B cell (primary cell): Measurements from ENCODE around the gene DAD1. TPM values are rescaled to one million over a fixed set of nuclear protein-coding genes. Genes with fewer than 3 reads are reported as not detected.

Source experiments
- ATAC-seq: fragments of 200-7000 bp; cut with Tn5 transposase; one replicate; pipeline ENCODE4 v1.10.0; 2021; ENCODE audit warnings: low read depth, mild to moderate bottlenecking, moderate number of reproducible peaks, moderate library complexity
- CTCF ChIA-PET: fragments of 350-600 bp; sonication (Branson Sonifier 250); formaldehyde crosslinking; loops from one replicate; lab custom pipeline; 2021; ENCODE audit warnings: antibody characterized with exemption, inconsistent platforms; lab: Charles Lee
- POLR2A ChIA-PET: fragments of 350-600 bp; sonication (Branson Sonifier 250); formaldehyde crosslinking; loops from one replicate; lab custom pipeline; 2021; ENCODE audit warnings: antibody characterized with exemption; lab: Charles Lee
- DNase-seq: peaks from one replicate; pipeline ENCODE4 v3.0.0; 2013
- H2AFZ ChIP-seq: 2 replicates; pipeline ENCODE4 v1.6.1; 2012; ENCODE audit warnings: mild to moderate bottlenecking, low read depth, low read length; ENCODE audit not compliant: insufficient read depth, poor library complexity, severe bottlenecking
- H3K27ac ChIP-seq, 2 donors: 1 replicate in 1 of 2; 2 replicates in 1 of 2; pipeline ENCODE4 v1.5.1; 2012 to 2013; ENCODE audit warnings: low read length in 2 of 2, mild to moderate bottlenecking in 2 of 2, moderate library complexity in 1 of 2
- H3K27me3 ChIP-seq, 4 experiments: fragments of 200-600 bp in 1 of 4; sonication (generic) in 1 of 4; replicated peaks in 1 of 4; 1 replicate in 2 of 4; 2 replicates in 2 of 4; pipeline versions ENCODE4 v1.6.1 to v1.7.0; 2013 to 2016; ENCODE audit warnings: low read length in 3 of 4, mild to moderate bottlenecking in 2 of 4, mixed read lengths in 1 of 4, moderate library complexity in 1 of 4; ENCODE audit not compliant: insufficient read depth in 4 of 4, control insufficient read depth in 3 of 4; ENCODE audit errors: control extremely low read depth in 1 of 4
- H3K36me3 ChIP-seq, 2 experiments: replicated peaks in 1 of 2; 1 replicate in 1 of 2; 2 replicates in 1 of 2; pipeline versions ENCODE4 v1.6.1 to v1.7.1; 2013; ENCODE audit warnings: low read length in 1 of 2; ENCODE audit not compliant: insufficient read depth in 2 of 2, control insufficient read depth in 1 of 2; ENCODE audit errors: control extremely low read depth in 1 of 2, extremely low read depth in 1 of 2
- H3K4me1 ChIP-seq, 2 donors: fragments of 200-600 bp in 1 of 2; sonication (generic) in 1 of 2; 1 replicate in 1 of 2; 2 replicates in 1 of 2; pipeline versions ENCODE4 v1.5.1 to v1.6.1; 2013 to 2017; ENCODE audit warnings: low read length in 2 of 2; ENCODE audit not compliant: control insufficient read depth in 2 of 2, insufficient read depth in 2 of 2
- H3K4me2 ChIP-seq: replicated peaks from 2 replicates; pipeline ENCODE3; 2012; ENCODE audit warnings: mild to moderate bottlenecking, low read depth, low read length; ENCODE audit not compliant: poor library complexity, severe bottlenecking
- H3K4me3 ChIP-seq, 5 experiments: fragments of 200-600 bp in 1 of 5; sonication (generic) in 1 of 5; 1 replicate in 3 of 5; 2 replicates in 2 of 5; pipeline versions ENCODE4 v1.5.1 to v1.7.0; 2011 to 2016; ENCODE audit warnings: low read length in 4 of 5, mild to moderate bottlenecking in 4 of 5, low read depth in 2 of 5, control low read depth in 1 of 5, moderate library complexity in 1 of 5; ENCODE audit not compliant: insufficient read depth in 1 of 5; ENCODE audit errors: control extremely low read depth in 1 of 5, extremely low read depth in 1 of 5
- H3K79me2 ChIP-seq: fragments of 200-600 bp; sonication (generic); one replicate; pipeline ENCODE4 v1.6.0; 2016; ENCODE audit warnings: low read length; ENCODE audit not compliant: control insufficient read depth, insufficient read depth
- H3K9ac ChIP-seq: fragments of 200-600 bp; sonication (generic); 2 replicates; pipeline ENCODE4 v1.6.1; 2017; ENCODE audit warnings: mild to moderate bottlenecking, low read length, moderate library complexity
- H3K9me3 ChIP-seq, 3 donors: one replicate each; pipeline versions ENCODE4 v1.6.1 to v1.7.1; 2013; ENCODE audit warnings: low read length in 2 of 3; ENCODE audit not compliant: control insufficient read depth in 2 of 3, insufficient read depth in 1 of 3; ENCODE audit errors: control extremely low read depth in 1 of 3
- H4K20me1 ChIP-seq: 2 replicates; pipeline ENCODE4 v1.6.0; 2012; ENCODE audit warnings: mild to moderate bottlenecking, low read length; ENCODE audit not compliant: insufficient read depth, control insufficient read depth, poor library complexity, severe bottlenecking
- H3K27ac Mint-ChIP-seq: one replicate; pipeline ENCODE4 v1.8.0; 2021; ENCODE audit warnings: mixed read lengths
- H3K27me3 Mint-ChIP-seq: one replicate; pipeline ENCODE4 v1.8.0; 2021; ENCODE audit warnings: mixed read lengths
- H3K4me1 Mint-ChIP-seq: one replicate; pipeline ENCODE4 v1.8.0; 2021; ENCODE audit warnings: mixed read lengths
- H3K4me3 Mint-ChIP-seq: one replicate; pipeline ENCODE4 v1.8.0; 2021; ENCODE audit warnings: mixed read lengths
- H3K9me3 Mint-ChIP-seq: one replicate; pipeline ENCODE4 v1.8.0; 2022; ENCODE audit warnings: mixed read lengths; ENCODE audit not compliant: insufficient read depth
- CTCF ChIP-seq: fragments of 200-600 bp; IDR thresholded peaks from one replicate; pipeline ENCODE4 v1.8.0; 2022; ENCODE audit warnings: antibody characterized with exemption, mild to moderate bottlenecking
- EZH2 ChIP-seq: IDR thresholded peaks from 2 replicates; pipeline ENCODE4 v1.6.1; 2012; ENCODE audit warnings: borderline replicate concordance, low read depth, mild to moderate bottlenecking, moderate library complexity, low read length; ENCODE audit not compliant: insufficient read depth, poor library complexity, severe bottlenecking
- WGBS: methylation state at CpG from one replicate; pipeline ENCODE4 v1.1.5; 2013; ENCODE audit warnings: missing lambda C conversion rate; ENCODE audit not compliant: insufficient coverage; 5-methylcytosine and 5-hydroxymethylcytosine counted together
- intact Hi-C: fragments of 100-400 bp; cut with micrococcal nuclease; formaldehyde crosslinking; loops from one replicate; pipeline ENCODE4 v1.10.0; 2022
- polyA plus RNA-seq: library from polyadenylated mRNA; depleted of rRNA; stranded (reverse); fragments of >200 nt; gene quantifications from 2 replicates; pipeline ENCODE4 v1.2.3, GENCODE V29; 2012
- total RNA-seq, 2 donors: library from RNA; stranded (reverse); fragments of 120-200 nt in 1 of 2; gene quantifications; 1 replicate in 1 of 2; 2 replicates in 1 of 2; pipeline versions ENCODE4 v1.2.3 to v1.2.4, GENCODE V29; 2013 to 2022

DAD1 gene
- total and polyA plus RNA-seq, 2 donors (not counting 1 experiment from before 2014, with no cell fraction given) = 77.4 to 114 TPM

GRCh38 chr14:22552001-22552826 lies 36.8 kb downstream of the DAD1 start:
- no peaks in the 10 kb centered on the region for H3K9me3 Mint-ChIP-seq
- H3K27me3 Mint-ChIP-seq = peaks cover 3% of the 10 kb centered on the region
- CTCF ChIA-PET = interaction anchor here (0.9 to 8.5 kb wide), 11 partner anchors 9 to 167 kb away, joined by 3 to 323 read pairs (median 5); no protein-coding TSS in a partner anchor
- DNase-seq (no peak), ATAC-seq (no peak)
- Histone ChIP-seq H3K9me3 (no peaks in the 10 kb centered on the region), H3K27me3 (no peaks in the 10 kb centered on the region), H3K79me2 (no peaks in the 10 kb centered on the region), H4K20me1 (no peaks in the 10 kb centered on the region), H3K36me3 (peaks cover 0 to 2% of the 10 kb centered on the region in 2 experiments), H3K27ac (peak overlapping the region; percentile 17 to 100), H3K4me1 (peaks cover 57 to 76% of the 10 kb centered on the region in 2 donors), H3K9ac (no peak overlapping the region), H3K4me2 (no peak overlapping the region), H3K4me3 (no peak overlapping the region), H2AFZ (peak overlapping the region; percentile 50)
- TF ChIP-seq EZH2 = no peak
- TF ChIP-seq CTCF = no peak
- peak overlapping the region; percentile 69 for H3K4me3 Mint-ChIP-seq
- H3K4me1 Mint-ChIP-seq = peaks cover 88% of the 10 kb centered on the region
- intact Hi-C loops = no loop called here
- POLR2A ChIA-PET = interaction anchor here (1.6 kb wide), 1 partner anchor 21 kb away, joined by 7 read pairs; no protein-coding TSS in a partner anchor
- H3K27ac Mint-ChIP-seq = peak overlapping the region; percentile 93
- WGBS = 96% methylated on average over 12 of the region's 13 CpGs

GRCh38 chr14:22551605-22551997 lies 37.4 kb downstream of the DAD1 start:
- peaks cover 84% of the 10 kb centered on the region for H3K4me1 Mint-ChIP-seq
- H3K27me3 ChIP-seq = no peaks in the 10 kb centered on the region
- H3K4me3 ChIP-seq = no peak overlapping the region
- peak overlapping the region; percentile 50 for H2AFZ ChIP-seq
- WGBS = 44% methylated on average over 4 of the region's 5 CpGs
- DNase-seq (no peak), ATAC-seq (no peak)
- H3K9ac ChIP-seq = no peak overlapping the region
- H3K27me3 Mint-ChIP-seq = peaks cover 3% of the 10 kb centered on the region
- TF ChIP-seq CTCF (no peak), EZH2 (no peak)
- H3K9me3 ChIP-seq = no peaks in the 10 kb centered on the region
- peak overlapping the region; percentile 69 for H3K4me3 Mint-ChIP-seq
- peak overlapping the region; percentile 17 to 100 for H3K27ac ChIP-seq
- no peaks in the 10 kb centered on the region for H4K20me1 ChIP-seq
- POLR2A ChIA-PET = interaction anchor here (1.2 to 1.6 kb wide), 2 partner anchors 20 to 59 kb away, joined by 3 to 7 read pairs; no protein-coding TSS in a partner anchor
- peak overlapping the region; percentile 93 for H3K27ac Mint-ChIP-seq
- H3K36me3 ChIP-seq = peaks cover 0 to 2% of the 10 kb centered on the region in 2 experiments
- H3K79me2 ChIP-seq = no peaks in the 10 kb centered on the region
- H3K4me1 ChIP-seq = peaks cover 54 to 69% of the 10 kb centered on the region in 2 donors
- no peaks in the 10 kb centered on the region for H3K9me3 Mint-ChIP-seq
- no peak overlapping the region for H3K4me2 ChIP-seq
- CTCF ChIA-PET = interaction anchor here (0.8 to 8.5 kb wide), 10 partner anchors 10 to 79 kb away, joined by 3 to 323 read pairs (median 4); no protein-coding TSS in a partner anchor
- intact Hi-C loops = no loop called here
